ENCODE results near the gene LRPAP1. TPM values are rescaled to one million over a fixed set of nuclear protein-coding genes. Genes with fewer than 3 reads are reported as not detected.
"Not testable (repeated sequence)": the region's sequence is repeated elsewhere in the genome, so short reads cannot be mapped to it uniquely, and the experiment has no call there.

The LRPAP1 gene
- total RNA-seq, 4 donors from 2014 or later: 8.8 to 260 (median 164) TPM

- Histone ChIP-seq H3K36me3 (no peaks in the 10 kb centered on the region), H3K4me1 (no peaks in the 10 kb centered on the region), H3K4me3 (no peak overlapping the region), H3K9me3 (no peaks in the 10 kb centered on the region), H3K27me3 (no peaks in the 10 kb centered on the region), H3K27ac (no peak overlapping the region)
- TF ChIP-seq POLR2A (IDR thresholded peaks at IDR 0.05) (no peak), CTCF (IDR thresholded peaks at IDR 0.05) (no peak)
- DNase-seq: no peak
- intact Hi-C loops (cut with DNase I; ENCODE audit: low total_unique reads): no loop called here
These were observed 19.5 kb downstream of the LRPAP1 start for GRCh38 chr4:3512719-3513118.

- H3K4me3 ChIP-seq: no peak overlapping the region
- H3K27ac ChIP-seq: no peak overlapping the region
- H3K4me1 ChIP-seq: no peaks in the 10 kb centered on the region
- no peaks in the 10 kb centered on the region for H3K9me3 ChIP-seq
- H3K36me3 ChIP-seq: no peaks in the 10 kb centered on the region
- no peak for DNase-seq
- intact Hi-C loops (cut with DNase I; ENCODE audit: low total_unique reads): no loop called here
- no peaks in the 10 kb centered on the region for H3K27me3 ChIP-seq
- TF ChIP-seq POLR2A (IDR thresholded peaks at IDR 0.05) (no peak), CTCF (IDR thresholded peaks at IDR 0.05) (no peak)
These were observed 19.9 kb downstream of the LRPAP1 start for GRCh38 chr4:3512279-3512678.

GRCh38 chr4:3511601-3512000, 20.6 kb downstream of the LRPAP1 start:
- H3K27ac ChIP-seq; intact Hi-C loops (cut with DNase I; ENCODE audit: low total_unique reads); H3K36me3 ChIP-seq; H3K4me3 ChIP-seq; DNase-seq; H3K27me3 ChIP-seq; H3K4me1 ChIP-seq; H3K9me3 ChIP-seq: not testable (repeated sequence)

- Histone ChIP-seq H3K36me3 (no peaks in the 10 kb centered on the region), H3K4me3 (no peak overlapping the region), H3K27ac (no peak overlapping the region), H3K4me1 (no peaks in the 10 kb centered on the region), H3K9me3 (no peaks in the 10 kb centered on the region), H3K27me3 (no peaks in the 10 kb centered on the region)
- intact Hi-C loops (cut with DNase I; ENCODE audit: low total_unique reads): no loop called here
- TF ChIP-seq POLR2A (IDR thresholded peaks at IDR 0.05) (no peak), CTCF (IDR thresholded peaks at IDR 0.05) (no peak)
- no peak for DNase-seq
These were observed 21.0 kb downstream of the LRPAP1 start for GRCh38 chr4:3511187-3511586.

GRCh38 chr4:3510481-3510880, 21.7 kb downstream of the LRPAP1 start:
- no peak overlapping the region for H3K27ac ChIP-seq
- H3K36me3 ChIP-seq: no peaks in the 10 kb centered on the region
- no peak for TF ChIP-seq CTCF (IDR thresholded peaks at IDR 0.05)
- no peak for TF ChIP-seq POLR2A (IDR thresholded peaks at IDR 0.05)
- H3K9me3 ChIP-seq: no peaks in the 10 kb centered on the region
- H3K4me3 ChIP-seq: no peak overlapping the region
- no peak for DNase-seq
- intact Hi-C loops (cut with DNase I; ENCODE audit: low total_unique reads): no loop called here
- no peaks in the 10 kb centered on the region for H3K4me1 ChIP-seq
- H3K27me3 ChIP-seq: no peaks in the 10 kb centered on the region

- H3K36me3 ChIP-seq: no peaks in the 10 kb centered on the region
These were observed 23.7 kb downstream of the LRPAP1 start for GRCh38 chr4:3508542-3508941.

More at GRCh38 chr4:3508542-3508941, 23.7 kb downstream of the LRPAP1 start:
- no peak overlapping the region for H3K27ac ChIP-seq
- H3K9me3 ChIP-seq: no peaks in the 10 kb centered on the region
- no peak for DNase-seq
- TF ChIP-seq CTCF (IDR thresholded peaks at IDR 0.05) (no peak), POLR2A (IDR thresholded peaks at IDR 0.05) (no peak)
- intact Hi-C loops (cut with DNase I; ENCODE audit: low total_unique reads): no loop called here
- H3K27me3 ChIP-seq: no peaks in the 10 kb centered on the region
- no peak overlapping the region for H3K4me3 ChIP-seq
- no peaks in the 10 kb centered on the region for H3K4me1 ChIP-seq

All from uterus (tissue), 4 donors.